Measurements from ENCODE around the gene VPS39. TPM values are rescaled to one million over a fixed set of nuclear protein-coding genes. Genes with fewer than 3 reads are reported as not detected.

VPS39 gene
- total RNA-seq, 1 experiment from 2014 or later, result 55.2 TPM

DNA sequence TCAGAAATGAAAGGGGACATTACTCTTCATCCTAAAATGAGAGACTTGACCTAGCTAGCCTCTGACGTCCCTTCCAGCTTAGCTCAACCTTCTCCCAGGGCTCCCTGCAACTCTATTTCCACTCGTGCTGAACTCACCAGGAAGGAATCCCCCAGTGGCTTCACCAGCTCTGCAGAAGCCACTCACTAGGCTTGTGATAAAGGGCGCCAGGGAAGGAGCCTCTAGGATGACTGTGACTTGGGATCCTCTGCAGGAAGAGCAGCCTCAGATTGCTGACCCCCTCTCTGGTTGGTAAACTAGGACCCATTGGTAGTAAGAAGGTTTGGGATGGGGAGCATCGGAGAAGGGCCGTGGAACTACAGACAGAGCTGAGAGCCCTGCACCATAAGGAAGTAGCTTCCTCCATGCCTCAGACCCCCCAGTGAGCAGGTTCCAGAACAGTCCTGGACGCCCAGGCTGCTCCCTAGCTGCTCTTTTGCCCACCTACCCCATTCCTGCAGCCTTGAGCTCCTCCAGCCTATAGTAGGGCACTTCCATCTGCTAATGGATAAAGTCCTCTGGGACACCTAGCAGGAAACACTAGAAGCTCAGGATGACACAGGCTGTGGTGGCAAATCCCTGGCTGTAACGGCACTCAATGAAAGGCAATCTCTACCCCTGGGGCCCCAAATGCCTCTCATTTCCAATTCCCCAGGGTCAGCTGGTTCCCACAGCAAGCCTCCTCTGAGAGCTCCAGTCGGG lies 77.7 kb downstream of the VPS39 start:
- H3K27ac ChIP-seq (ENCODE audit: low read length), result no peak overlapping the region
- in situ Hi-C loops (cut with HindIII; ENCODE audit: low pct_unique_long_range_greater_than_20kb, low sequenced_read_pairs), result no loop called here
- DNase-seq (ENCODE audit: low read depth, low spot score), result no peak
- TF ChIP-seq, protein P1, sequence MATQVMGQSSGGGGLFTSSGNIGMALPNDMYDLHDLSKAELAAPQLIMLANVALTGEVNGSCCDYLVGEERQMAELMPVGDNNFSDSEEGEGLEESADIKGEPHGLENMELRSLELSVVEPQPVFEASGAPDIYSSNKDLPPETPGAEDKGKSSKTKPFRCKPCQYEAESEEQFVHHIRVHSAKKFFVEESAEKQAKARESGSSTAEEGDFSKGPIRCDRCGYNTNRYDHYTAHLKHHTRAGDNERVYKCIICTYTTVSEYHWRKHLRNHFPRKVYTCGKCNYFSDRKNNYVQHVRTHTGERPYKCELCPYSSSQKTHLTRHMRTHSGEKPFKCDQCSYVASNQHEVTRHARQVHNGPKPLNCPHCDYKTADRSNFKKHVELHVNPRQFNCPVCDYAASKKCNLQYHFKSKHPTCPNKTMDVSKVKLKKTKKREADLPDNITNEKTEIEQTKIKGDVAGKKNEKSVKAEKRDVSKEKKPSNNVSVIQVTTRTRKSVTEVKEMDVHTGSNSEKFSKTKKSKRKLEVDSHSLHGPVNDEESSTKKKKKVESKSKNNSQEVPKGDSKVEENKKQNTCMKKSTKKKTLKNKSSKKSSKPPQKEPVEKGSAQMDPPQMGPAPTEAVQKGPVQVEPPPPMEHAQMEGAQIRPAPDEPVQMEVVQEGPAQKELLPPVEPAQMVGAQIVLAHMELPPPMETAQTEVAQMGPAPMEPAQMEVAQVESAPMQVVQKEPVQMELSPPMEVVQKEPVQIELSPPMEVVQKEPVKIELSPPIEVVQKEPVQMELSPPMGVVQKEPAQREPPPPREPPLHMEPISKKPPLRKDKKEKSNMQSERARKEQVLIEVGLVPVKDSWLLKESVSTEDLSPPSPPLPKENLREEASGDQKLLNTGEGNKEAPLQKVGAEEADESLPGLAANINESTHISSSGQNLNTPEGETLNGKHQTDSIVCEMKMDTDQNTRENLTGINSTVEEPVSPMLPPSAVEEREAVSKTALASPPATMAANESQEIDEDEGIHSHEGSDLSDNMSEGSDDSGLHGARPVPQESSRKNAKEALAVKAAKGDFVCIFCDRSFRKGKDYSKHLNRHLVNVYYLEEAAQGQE (IDR thresholded peaks at IDR 0.05; ENCODE audit: insufficient read depth in 1 of 2, low read depth in 2 of 2, low read length in 1 of 2), result no peak
- TF ChIP-seq TCF7L2 (IDR thresholded peaks at IDR 0.05; ENCODE audit: low read depth, low read length), result no peak
- TF ChIP-seq, protein P2, sequence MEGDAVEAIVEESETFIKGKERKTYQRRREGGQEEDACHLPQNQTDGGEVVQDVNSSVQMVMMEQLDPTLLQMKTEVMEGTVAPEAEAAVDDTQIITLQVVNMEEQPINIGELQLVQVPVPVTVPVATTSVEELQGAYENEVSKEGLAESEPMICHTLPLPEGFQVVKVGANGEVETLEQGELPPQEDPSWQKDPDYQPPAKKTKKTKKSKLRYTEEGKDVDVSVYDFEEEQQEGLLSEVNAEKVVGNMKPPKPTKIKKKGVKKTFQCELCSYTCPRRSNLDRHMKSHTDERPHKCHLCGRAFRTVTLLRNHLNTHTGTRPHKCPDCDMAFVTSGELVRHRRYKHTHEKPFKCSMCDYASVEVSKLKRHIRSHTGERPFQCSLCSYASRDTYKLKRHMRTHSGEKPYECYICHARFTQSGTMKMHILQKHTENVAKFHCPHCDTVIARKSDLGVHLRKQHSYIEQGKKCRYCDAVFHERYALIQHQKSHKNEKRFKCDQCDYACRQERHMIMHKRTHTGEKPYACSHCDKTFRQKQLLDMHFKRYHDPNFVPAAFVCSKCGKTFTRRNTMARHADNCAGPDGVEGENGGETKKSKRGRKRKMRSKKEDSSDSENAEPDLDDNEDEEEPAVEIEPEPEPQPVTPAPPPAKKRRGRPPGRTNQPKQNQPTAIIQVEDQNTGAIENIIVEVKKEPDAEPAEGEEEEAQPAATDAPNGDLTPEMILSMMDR (IDR thresholded peaks at IDR 0.05), result no peak
- no peak for TF ChIP-seq POLR2AphosphoS5 (IDR thresholded peaks at IDR 0.05; ENCODE audit: low read depth, low read length)
- no peak for TF ChIP-seq SIN3A (IDR thresholded peaks at IDR 0.05; ENCODE audit: borderline replicate concordance, insufficient read depth, low read depth, low read length)
- no TSS peak for BruUV-seq (replicated peaks)
- intact Hi-C loops (cut with micrococcal nuclease; ENCODE audit: unreplicated experiment), result no loop called here
- H3K4me3 ChIP-seq (ENCODE audit: low read depth in 2 of 2, low read length in 2 of 2), result no peak overlapping the region
- no peaks in the 10 kb centered on the region for H3K4me1 ChIP-seq (ENCODE audit: control insufficient read depth, insufficient read depth, low read length)
- ATAC-seq, result no peak
- ChIA-PET CTCF (no interaction called here), POLR2A (interaction anchor here (0.6 kb wide), 1 partner anchor 97 kb away, joined by 15 read pairs; no protein-coding TSS in a partner anchor)
- H3K9me3 ChIP-seq (ENCODE audit: control insufficient read depth, insufficient read depth, low read depth, low read length), result no peaks in the 10 kb centered on the region
- peaks cover 7% of the 10 kb centered on the region for H3K27me3 ChIP-seq (ENCODE audit: control insufficient read depth, insufficient read depth, low read length)
- H3K36me3 ChIP-seq (ENCODE audit: control insufficient read depth, insufficient read depth, low read length), result no peaks in the 10 kb centered on the region

DNA sequence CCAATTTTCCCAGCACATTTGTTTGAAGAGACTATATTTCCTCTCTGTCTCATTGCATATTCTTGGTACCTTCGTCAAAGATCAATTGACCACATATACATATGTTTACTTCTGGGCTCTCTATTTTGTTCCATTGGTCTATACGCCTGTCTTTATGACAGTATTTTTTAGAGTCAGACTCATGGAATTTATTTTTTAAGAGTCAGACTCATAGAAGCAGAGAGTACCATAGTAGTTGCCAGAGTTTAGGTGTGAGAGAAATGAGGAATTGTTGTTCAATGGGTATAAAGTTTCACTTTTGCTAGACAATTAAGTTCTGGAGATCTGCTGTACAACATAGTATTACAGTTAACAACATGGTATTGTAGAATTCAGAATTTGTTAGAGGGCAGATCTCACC lies 78.7 kb downstream of the VPS39 start:
- in situ Hi-C loops (cut with HindIII; ENCODE audit: low pct_unique_long_range_greater_than_20kb, low sequenced_read_pairs) (no loop called here), intact Hi-C loops (cut with micrococcal nuclease; ENCODE audit: unreplicated experiment) (no loop called here)
- H3K9me3 ChIP-seq (ENCODE audit: control insufficient read depth, insufficient read depth, low read depth, low read length), result no peaks in the 10 kb centered on the region
- ATAC-seq, result no peak
- H3K36me3 ChIP-seq (ENCODE audit: control insufficient read depth, insufficient read depth, low read length), result no peaks in the 10 kb centered on the region
- POLR2A ChIA-PET, result no interaction called here
- BruUV-seq (replicated peaks), result no TSS peak
- DNase-seq (ENCODE audit: low read depth, low spot score), result no peak
- H3K27me3 ChIP-seq (ENCODE audit: control insufficient read depth, insufficient read depth, low read length), result peaks cover 10% of the 10 kb centered on the region
- CTCF ChIA-PET, result no interaction called here
- H3K4me1 ChIP-seq (ENCODE audit: control insufficient read depth, insufficient read depth, low read length), result no peaks in the 10 kb centered on the region
- H3K27ac ChIP-seq (ENCODE audit: low read length), result no peak overlapping the region
- H3K4me3 ChIP-seq (ENCODE audit: low read depth in 2 of 2, low read length in 2 of 2), result no peak overlapping the region
- no peak for TF ChIP-seq SIN3A (IDR thresholded peaks at IDR 0.05; ENCODE audit: borderline replicate concordance, insufficient read depth, low read depth, low read length)

DNA sequence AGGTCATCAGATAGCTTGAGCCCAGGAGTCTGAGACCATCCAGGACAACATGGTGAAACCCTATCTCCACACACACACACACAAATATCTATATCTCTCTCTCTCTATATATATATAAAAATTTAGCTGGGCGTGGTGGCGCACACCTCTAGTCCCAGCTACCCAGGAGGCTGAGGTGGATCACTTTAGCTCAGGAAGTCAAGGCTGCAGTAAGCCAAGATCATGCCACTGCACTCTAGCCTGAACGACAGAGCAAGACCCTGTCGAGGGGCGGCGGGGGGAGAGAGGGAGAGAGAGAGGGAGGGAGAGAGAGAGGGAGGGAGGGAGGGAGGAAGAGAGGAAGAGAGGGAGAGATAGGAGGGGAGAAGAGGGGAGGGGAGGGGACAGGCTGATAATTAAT lies 79.6 kb downstream of the VPS39 start:
- no peak for DNase-seq (ENCODE audit: low read depth, low spot score)
- ChIA-PET POLR2A (no interaction called here), CTCF (no interaction called here)
- BruUV-seq (replicated peaks), result no TSS peak
- no peak for ATAC-seq
- H3K4me3 ChIP-seq (ENCODE audit: low read depth in 2 of 2, low read length in 2 of 2), result no peak overlapping the region
- no peak overlapping the region for H3K27ac ChIP-seq (ENCODE audit: low read length)
- intact Hi-C loops (cut with micrococcal nuclease; ENCODE audit: unreplicated experiment), result no loop called here
- TF ChIP-seq, protein P1 (IDR thresholded peaks at IDR 0.05; ENCODE audit: insufficient read depth in 1 of 2, low read depth in 2 of 2, low read length in 1 of 2), result no peak
- TF ChIP-seq SIN3A (IDR thresholded peaks at IDR 0.05; ENCODE audit: borderline replicate concordance, insufficient read depth, low read depth, low read length) (no peak), POLR2AphosphoS5 (IDR thresholded peaks at IDR 0.05; ENCODE audit: low read depth, low read length) (no peak), TCF7L2 (IDR thresholded peaks at IDR 0.05; ENCODE audit: low read depth, low read length) (no peak)
- TF ChIP-seq, protein P2 (IDR thresholded peaks at IDR 0.05), result no peak
- no peaks in the 10 kb centered on the region for H3K4me1 ChIP-seq (ENCODE audit: control insufficient read depth, insufficient read depth, low read length)
- peaks cover 11% of the 10 kb centered on the region for H3K27me3 ChIP-seq (ENCODE audit: control insufficient read depth, insufficient read depth, low read length)
- in situ Hi-C loops (cut with HindIII; ENCODE audit: low pct_unique_long_range_greater_than_20kb, low sequenced_read_pairs), result no loop called here
- H3K36me3 ChIP-seq (ENCODE audit: control insufficient read depth, insufficient read depth, low read length), result no peaks in the 10 kb centered on the region
- H3K9me3 ChIP-seq (ENCODE audit: control insufficient read depth, insufficient read depth, low read depth, low read length), result no peaks in the 10 kb centered on the region

Data from Panc1 (cell line).